Measurements from ENCODE around the gene IL3RA.
"Not testable (repeated sequence)": the region's sequence is repeated elsewhere in the genome, so short reads cannot be mapped to it uniquely, and the experiment has no call there.

The IL3RA gene

GRCh38 chrX:1330605-1331004 is 6.0 kb upstream of the IL3RA start:
- ChIA-PET CTCF (no interaction called here), POLR2A (no interaction called here)
- H3K4me3 ChIP-seq (ENCODE audit: low read depth, low read length) = no peak overlapping the region
- TF ChIP-seq, protein P1, sequence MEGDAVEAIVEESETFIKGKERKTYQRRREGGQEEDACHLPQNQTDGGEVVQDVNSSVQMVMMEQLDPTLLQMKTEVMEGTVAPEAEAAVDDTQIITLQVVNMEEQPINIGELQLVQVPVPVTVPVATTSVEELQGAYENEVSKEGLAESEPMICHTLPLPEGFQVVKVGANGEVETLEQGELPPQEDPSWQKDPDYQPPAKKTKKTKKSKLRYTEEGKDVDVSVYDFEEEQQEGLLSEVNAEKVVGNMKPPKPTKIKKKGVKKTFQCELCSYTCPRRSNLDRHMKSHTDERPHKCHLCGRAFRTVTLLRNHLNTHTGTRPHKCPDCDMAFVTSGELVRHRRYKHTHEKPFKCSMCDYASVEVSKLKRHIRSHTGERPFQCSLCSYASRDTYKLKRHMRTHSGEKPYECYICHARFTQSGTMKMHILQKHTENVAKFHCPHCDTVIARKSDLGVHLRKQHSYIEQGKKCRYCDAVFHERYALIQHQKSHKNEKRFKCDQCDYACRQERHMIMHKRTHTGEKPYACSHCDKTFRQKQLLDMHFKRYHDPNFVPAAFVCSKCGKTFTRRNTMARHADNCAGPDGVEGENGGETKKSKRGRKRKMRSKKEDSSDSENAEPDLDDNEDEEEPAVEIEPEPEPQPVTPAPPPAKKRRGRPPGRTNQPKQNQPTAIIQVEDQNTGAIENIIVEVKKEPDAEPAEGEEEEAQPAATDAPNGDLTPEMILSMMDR (IDR thresholded peaks at IDR 0.05; ENCODE audit: insufficient read depth, low read length, missing control alignments) = no peak
- DNase-seq (ENCODE audit: low read depth, low spot score) = no peak

DNA sequence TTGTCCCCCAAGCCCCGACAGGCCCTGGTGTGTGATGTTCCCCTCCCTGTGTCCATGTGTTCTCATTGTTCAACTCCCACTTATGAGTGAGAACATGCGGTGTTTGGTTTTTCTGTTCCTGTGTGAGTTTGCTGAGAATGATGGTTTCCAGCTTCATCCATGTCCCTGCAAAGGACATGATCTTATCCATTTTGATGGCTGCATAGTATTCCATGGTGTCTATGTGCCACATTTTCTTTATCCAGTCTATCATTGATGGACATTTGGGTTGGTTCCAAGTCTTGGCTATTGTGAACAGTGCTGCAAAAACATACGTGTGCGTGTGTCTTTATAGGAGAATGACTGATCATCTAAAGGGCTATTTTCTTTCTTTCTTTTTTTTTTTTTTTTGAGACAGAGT is 4.2 kb upstream of the IL3RA start:
- DNase-seq (ENCODE audit: low read depth, low spot score); H3K4me3 ChIP-seq (ENCODE audit: low read depth, low read length); CTCF ChIA-PET; POLR2A ChIA-PET: not testable (repeated sequence)

DNA sequence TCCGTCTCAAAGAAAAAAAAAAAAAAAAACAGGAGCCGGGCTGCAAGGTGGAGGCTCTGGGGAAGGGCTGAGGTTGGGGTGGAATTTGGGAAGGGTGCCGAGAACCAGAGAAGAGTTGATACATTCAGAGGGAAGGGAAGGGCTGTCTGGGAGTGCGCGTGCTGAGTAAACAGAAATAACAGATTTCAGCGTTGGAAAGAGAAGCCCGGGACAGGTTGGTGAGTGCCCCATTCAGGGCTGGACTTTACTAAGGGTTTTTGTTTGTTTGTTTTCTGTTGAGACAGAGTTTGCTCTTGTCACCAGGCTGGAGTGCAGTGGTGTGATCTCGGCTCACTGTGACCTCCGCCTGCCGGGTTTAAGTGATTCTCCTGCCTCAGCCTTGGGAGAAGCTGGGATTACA is 1.7 kb upstream of the IL3RA start:
- POLR2A ChIA-PET = no interaction called here
- CTCF ChIA-PET = no interaction called here

DNA sequence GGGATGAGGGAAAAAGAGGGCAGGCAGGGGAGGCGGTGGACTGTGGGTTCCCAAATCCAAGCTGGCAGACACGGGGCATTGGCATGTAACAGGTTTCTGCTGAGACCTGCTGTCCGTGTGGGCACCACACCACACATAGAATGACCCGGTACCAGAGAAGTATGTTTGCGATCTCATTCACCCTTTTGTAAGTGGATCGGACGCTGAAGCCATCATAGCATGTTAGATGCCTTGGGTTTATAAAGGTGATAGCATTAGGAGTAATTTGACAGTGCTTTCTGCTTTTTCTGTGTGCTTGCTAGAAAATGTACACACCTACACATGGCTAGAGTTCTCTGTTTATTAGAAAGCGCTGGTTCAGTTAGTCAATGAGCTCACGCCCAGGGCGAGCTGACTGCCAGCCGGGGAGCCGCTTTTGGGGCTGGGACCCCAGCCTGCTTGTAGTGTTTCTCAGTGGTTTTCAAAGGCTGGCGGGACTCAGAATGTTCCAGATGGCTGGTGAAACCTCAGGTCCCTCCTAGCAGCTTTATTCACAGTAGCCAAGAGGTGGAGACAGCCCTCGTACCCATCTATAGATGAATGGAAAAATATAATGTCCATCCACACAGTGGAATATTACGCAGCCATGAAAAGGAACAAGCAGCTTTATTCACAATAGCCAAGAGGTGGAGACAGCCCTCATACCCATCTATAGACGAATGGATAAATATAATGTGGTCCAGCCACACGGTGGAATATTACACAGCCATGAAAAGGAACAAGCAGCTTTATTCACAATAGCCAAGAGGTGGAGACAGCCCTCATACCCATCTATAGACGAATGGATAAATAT is 579 bp downstream of the IL3RA start:
- ChIA-PET POLR2A (no interaction called here), CTCF (no interaction called here)
- no peak for DNase-seq (ENCODE audit: low read depth, low spot score)
- peak overlapping the region; percentile 23; the same call in 1 of the 2 replicates for H3K4me3 ChIP-seq (ENCODE audit: low read depth, low read length)
- TF ChIP-seq, protein P1 (IDR thresholded peaks at IDR 0.05; ENCODE audit: insufficient read depth, low read length, missing control alignments) = no peak

More for the DNA sequence above, 1.7 kb upstream of the IL3RA start:
- TF ChIP-seq, protein P1 (IDR thresholded peaks at IDR 0.05; ENCODE audit: insufficient read depth, low read length, missing control alignments) = no peak
- no peak for DNase-seq (ENCODE audit: low read depth, low spot score)
- no peak overlapping the region for H3K4me3 ChIP-seq (ENCODE audit: low read depth, low read length)

DNA sequence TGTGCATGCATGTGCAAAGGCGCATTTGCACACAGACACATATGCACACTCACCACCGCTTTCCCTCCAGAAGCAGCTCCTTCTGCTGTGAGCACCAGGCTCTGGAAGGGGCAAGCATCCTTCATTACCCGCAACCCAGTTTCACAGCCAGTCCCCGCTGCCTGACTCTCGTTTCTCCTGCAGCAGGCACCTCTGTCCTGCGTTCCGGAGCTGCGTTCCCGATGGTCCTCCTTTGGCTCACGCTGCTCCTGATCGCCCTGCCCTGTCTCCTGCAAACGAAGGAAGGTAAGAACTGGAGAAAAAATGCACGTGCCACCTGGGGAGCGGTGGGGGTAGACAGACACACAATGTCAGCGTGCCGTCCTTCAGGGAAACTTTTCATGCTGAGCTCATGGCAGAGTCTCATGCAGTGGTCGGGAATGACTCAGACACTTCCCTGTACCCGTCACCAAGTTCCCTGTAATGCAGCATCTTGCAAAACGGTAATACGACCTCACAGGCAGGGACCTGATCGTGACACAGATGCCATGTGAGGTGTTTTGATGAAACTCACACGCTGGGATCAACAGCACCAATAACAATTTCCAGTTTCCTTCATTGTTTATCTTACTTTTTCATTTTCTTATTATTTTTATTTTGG is 5.1 kb downstream of the IL3RA start:
- ChIA-PET POLR2A (no interaction called here), CTCF (no interaction called here)
- no peak overlapping the region for H3K4me3 ChIP-seq (ENCODE audit: low read depth, low read length)
- no peak for DNase-seq (ENCODE audit: low read depth, low spot score)
- TF ChIP-seq, protein P1 (IDR thresholded peaks at IDR 0.05; ENCODE audit: insufficient read depth, low read length, missing control alignments) = no peak

GRCh38 chrX:1349606-1350005 is 13.0 kb downstream of the IL3RA start:
- H3K4me3 ChIP-seq (ENCODE audit: low read depth, low read length); POLR2A ChIA-PET; DNase-seq (ENCODE audit: low read depth, low spot score); CTCF ChIA-PET: not testable (repeated sequence)

DNA sequence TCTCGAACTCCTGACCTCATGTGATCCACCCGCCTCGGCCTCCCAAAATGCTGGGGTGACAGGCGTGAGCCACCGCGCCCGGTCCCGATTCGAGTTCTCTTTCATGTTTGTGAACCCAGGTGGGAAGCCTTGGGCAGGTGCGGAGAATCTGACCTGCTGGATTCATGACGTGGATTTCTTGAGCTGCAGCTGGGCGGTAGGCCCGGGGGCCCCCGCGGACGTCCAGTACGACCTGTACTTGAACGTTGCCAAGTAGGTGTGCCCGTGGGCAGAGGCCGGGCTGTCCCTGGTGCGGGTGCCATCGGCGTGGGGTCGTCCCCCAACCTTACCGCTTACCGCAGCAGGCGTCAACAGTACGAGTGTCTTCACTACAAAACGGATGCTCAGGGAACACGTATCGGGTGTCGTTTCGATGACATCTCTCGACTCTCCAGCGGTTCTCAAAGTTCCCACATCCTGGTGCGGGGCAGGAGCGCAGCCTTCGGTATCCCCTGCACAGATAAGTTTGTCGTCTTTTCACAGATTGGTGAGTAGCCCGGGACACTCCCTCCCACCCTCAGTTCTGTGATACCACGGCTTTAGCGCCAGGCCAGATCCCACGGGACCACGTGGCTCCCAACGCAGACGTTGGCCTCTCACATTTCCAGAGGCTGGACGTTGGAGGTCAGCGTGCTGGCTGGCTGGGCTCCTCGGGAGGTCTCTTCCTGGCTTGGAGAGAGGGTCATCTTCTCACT is 15.6 kb downstream of the IL3RA start:
- TF ChIP-seq, protein P1 (IDR thresholded peaks at IDR 0.05; ENCODE audit: insufficient read depth, low read length, missing control alignments) = no peak
- no peak overlapping the region for H3K4me3 ChIP-seq (ENCODE audit: low read depth, low read length)
- DNase-seq (ENCODE audit: low read depth, low spot score) = no peak
- ChIA-PET POLR2A (no interaction called here), CTCF (no interaction called here)
